Large intestine (tissue), 3 donors: ENCODE data around the gene MMEL1. TPM values are rescaled to one million over a fixed set of nuclear protein-coding genes. Genes with fewer than 3 reads are reported as not detected.
"Not testable (repeated sequence)": the region's sequence is repeated elsewhere in the genome, so short reads cannot be mapped to it uniquely, and the experiment has no call there.

ENCODE experiments used
- DNase-seq, 2 donors: peaks; one replicate each; pipeline versions ENCODE4 v3.0.0 to v3.0.0-alpha.2; 2013
- H3K27ac ChIP-seq: one replicate; pipeline ENCODE4 v1.5.1; 2013; ENCODE audit warnings: low read length
- H3K27me3 ChIP-seq: 2 replicates; pipeline ENCODE4 v1.6.1; 2013; ENCODE audit warnings: low read length; ENCODE audit not compliant: control insufficient read depth, insufficient read depth
- H3K36me3 ChIP-seq: 2 replicates; pipeline ENCODE4 v1.6.1; 2013; ENCODE audit warnings: low read length; ENCODE audit not compliant: control insufficient read depth, insufficient read depth
- H3K4me1 ChIP-seq: one replicate; pipeline ENCODE4 v1.6.1; 2013; ENCODE audit warnings: low read length; ENCODE audit not compliant: control insufficient read depth, insufficient read depth
- H3K4me3 ChIP-seq: one replicate; pipeline ENCODE4 v1.5.1; 2013; ENCODE audit warnings: low read length
- H3K9me3 ChIP-seq: one replicate; pipeline ENCODE4 v1.6.1; 2013; ENCODE audit warnings: mild to moderate bottlenecking, low read depth, low read length, moderate library complexity; ENCODE audit not compliant: control insufficient read depth
- WGBS: methylation state at CpG from one replicate; pipeline ENCODE4 v1.1.5; 2013; ENCODE audit warnings: low lambda C conversion rate; ENCODE audit not compliant: insufficient coverage; 5-methylcytosine and 5-hydroxymethylcytosine counted together
- polyA plus RNA-seq: library from polyadenylated mRNA; unstranded; fragments of 120-200 nt; gene quantifications from one replicate; pipeline ENCODE4 v1.2.1, GENCODE V29; 2013

MMEL1 gene
- polyA plus RNA-seq, 1 donor, result 14.3 TPM

DNA sequence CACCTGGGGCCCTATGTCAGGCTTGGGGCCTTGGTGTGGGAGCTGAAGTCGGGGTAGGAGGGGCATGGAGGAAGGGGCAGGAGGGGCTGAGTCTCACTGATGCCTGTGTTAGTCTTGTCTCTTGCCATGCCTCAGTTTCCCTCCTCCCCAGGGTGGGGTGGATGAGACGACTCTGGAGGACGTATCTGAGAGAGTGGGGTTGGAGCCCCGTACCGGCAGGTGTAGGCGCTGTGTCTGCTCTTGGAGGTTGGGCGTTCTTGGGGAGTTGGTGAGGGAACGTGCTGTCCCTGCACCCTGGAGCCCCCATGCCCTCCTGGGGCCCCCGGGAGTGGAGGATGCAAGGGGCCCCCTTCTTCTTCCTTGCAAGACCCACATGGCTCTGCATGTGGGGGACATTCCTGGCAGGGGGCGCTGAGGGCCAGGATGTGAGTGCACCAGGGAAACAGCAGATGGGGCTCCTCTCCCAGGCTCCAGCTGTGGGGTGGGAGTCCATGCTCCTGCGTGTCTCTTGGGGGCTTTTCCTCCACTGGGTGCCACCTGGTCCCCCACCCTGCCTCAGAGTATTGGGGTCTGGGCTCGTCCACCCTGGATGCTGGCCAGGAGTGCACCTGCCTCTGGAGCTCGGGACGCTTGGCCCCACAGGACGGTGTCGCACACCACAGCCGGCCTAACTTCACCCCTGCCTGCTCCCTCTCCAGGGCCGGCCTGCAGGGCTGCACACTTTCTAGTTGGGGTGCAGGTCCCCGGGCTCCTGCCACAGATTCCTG is 78.0 kb downstream of the MMEL1 start:
- H3K4me3 ChIP-seq, result peak overlapping the region; percentile 83
- peak overlapping the region; percentile 98 for H3K27ac ChIP-seq
- no peaks in the 10 kb centered on the region for H3K9me3 ChIP-seq
- H3K4me1 ChIP-seq, result peaks cover 43% of the 10 kb centered on the region
- WGBS, result no CpG with 5 or more reads among the region's 19 CpGs
- H3K27me3 ChIP-seq, result no peaks in the 10 kb centered on the region
- peak; percentile 38 to 71 for DNase-seq
- H3K36me3 ChIP-seq, result peaks cover 23% of the 10 kb centered on the region

DNA sequence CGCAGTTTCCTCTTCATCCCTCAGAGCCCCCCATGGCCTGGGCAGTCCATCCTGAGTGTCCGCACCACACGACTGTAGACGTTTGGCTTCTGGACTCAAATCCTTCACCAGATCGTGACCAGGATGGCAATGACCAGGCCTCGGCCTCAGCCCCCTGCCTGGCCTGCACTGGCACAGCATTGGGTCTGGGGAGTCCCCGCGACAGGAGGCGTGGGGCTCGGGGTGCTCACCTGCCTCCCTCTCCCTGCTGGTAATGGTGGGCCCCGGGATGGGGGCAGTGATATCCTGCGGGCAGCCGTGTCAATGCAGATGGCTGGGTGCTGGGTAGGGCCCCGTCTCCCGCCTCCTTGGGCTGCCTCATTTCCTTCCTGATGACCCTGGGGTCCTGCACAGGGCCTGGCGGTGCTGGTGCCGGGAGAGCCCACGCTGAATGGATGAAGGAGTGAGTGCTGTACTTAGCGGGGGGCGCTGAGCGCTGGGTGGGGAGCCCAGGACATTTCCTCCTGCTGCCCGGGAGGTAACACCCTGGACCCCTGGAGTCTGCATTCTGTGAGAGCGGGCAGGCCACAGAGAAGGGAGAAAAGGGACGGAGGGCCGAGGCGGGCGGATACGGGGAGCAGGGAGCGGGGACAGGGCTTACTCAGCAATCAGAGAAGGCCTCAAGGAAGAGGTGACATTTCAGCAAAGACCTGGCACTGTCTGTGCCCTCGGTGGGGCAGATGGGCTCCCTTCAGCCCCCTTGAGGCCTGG is 78.8 kb downstream of the MMEL1 start:
- DNase-seq, result no peak

DNA sequence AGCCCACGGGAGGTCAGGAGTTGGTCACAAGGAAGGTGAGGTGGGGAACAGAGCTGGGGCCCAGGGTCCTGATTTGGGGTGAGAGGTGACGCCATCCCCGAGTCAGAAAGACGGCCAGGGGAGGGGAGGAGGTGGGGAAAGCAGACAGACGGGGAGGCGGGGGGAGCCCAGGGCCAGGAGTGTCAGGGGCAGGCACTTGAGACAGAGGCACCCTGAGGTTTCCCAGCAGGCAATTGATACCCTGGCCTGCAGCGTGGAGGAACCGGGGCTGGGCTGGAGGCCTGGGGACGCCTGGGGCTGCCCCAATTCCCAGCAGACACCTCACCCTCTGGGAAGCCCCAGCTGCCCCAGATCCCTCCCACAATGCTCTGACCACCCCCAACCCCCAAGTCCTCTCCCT is 79.7 kb downstream of the MMEL1 start:
- not testable (repeated sequence) for H3K27ac ChIP-seq, H3K9me3 ChIP-seq, DNase-seq, H3K36me3 ChIP-seq, H3K4me3 ChIP-seq, H3K27me3 ChIP-seq
- peaks cover 40% of the 10 kb centered on the region for H3K4me1 ChIP-seq
- WGBS, result no CpG with 5 or more reads among the region's 9 CpGs

More for the DNA sequence above, 78.8 kb downstream of the MMEL1 start:
- WGBS, result no CpG with 5 or more reads among the region's 30 CpGs
- peaks cover 40% of the 10 kb centered on the region for H3K4me1 ChIP-seq
- no peak overlapping the region for H3K4me3 ChIP-seq
- peak overlapping the region; percentile 98 for H3K27ac ChIP-seq
- H3K9me3 ChIP-seq, result no peaks in the 10 kb centered on the region
- H3K36me3 ChIP-seq, result peaks cover 16% of the 10 kb centered on the region
- H3K27me3 ChIP-seq, result no peaks in the 10 kb centered on the region

DNA sequence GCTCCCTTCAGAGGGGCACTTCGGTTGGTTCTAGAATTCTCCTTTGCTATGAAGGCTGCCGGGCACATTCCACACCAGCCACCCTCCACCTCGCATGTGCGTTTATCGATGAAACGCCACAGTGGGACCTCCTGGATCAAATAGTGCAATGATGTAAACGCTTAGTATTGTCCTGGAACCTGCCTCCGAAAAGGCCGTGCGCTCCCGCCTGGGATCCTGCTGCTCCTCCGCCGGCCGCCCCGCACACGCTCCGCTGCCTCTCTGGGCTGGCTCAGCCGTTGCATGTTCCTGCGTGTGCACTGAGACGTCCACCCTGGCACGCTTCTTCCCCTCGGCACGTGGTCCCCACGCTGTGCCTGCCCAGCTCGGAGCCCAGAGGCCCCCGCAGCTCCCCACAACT is 80.6 kb downstream of the MMEL1 start:
- H3K27ac ChIP-seq, result no peak overlapping the region
- peaks cover 42% of the 10 kb centered on the region for H3K4me1 ChIP-seq
- no peaks in the 10 kb centered on the region for H3K9me3 ChIP-seq
- no CpG with 5 or more reads among the region's 26 CpGs for WGBS
- peaks cover 3% of the 10 kb centered on the region for H3K36me3 ChIP-seq
- no peak overlapping the region for H3K4me3 ChIP-seq
- DNase-seq, result no peak
- H3K27me3 ChIP-seq, result no peaks in the 10 kb centered on the region

DNA sequence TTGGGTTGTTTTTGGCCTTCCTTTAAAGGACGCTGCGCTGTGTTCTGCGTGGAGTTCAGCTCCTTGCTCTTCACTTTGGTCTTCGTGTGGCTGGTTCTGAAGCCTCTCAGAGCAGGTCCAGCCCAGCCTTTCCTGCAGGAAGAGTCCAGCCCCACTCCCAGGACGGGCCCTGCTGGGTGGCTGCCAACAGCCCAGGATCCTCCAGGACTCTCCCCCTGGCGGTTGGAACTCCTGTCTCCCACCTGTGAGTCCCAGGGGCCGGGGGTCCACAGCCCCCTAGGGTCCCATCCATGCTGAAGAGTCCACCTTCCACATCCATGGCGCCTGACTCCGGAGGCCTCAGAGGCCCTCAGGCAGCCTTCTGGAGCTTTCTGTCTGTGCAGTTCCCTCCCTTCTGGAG is 81.3 kb downstream of the MMEL1 start:
- not testable (repeated sequence) for H3K27ac ChIP-seq, H3K36me3 ChIP-seq, DNase-seq, H3K4me3 ChIP-seq, H3K27me3 ChIP-seq, H3K9me3 ChIP-seq
- WGBS, result no CpG with 5 or more reads among the region's 9 CpGs
- H3K4me1 ChIP-seq, result peaks cover 48% of the 10 kb centered on the region

DNA sequence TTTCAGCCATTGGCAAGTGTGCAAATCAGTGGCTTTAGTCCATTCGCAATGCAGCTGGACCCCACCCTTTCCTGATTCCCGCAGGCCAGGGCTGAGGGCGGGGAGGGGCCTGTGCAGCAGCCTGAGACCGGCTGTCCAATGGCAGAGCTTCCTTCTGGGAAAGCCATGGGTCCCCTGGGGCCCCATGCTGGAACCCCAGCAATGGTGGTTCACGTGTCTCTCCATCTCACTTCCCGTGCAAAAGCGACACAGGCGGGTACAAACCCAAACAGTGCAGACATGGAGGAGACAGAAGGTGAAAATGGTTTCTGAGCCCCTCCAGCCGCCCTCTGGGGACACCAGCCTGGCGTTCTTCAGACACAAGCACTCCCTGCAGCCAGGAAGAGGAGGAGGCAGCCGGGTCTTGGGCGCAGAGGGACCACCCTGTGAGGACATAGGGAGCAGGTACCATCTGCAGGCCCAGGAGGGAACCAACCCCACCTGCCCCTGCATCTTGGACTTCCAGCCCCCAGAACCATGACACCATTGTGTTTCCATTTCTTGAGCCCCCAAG is 82.4 kb downstream of the MMEL1 start:
- peaks cover 52% of the 10 kb centered on the region for H3K4me1 ChIP-seq

DNA sequence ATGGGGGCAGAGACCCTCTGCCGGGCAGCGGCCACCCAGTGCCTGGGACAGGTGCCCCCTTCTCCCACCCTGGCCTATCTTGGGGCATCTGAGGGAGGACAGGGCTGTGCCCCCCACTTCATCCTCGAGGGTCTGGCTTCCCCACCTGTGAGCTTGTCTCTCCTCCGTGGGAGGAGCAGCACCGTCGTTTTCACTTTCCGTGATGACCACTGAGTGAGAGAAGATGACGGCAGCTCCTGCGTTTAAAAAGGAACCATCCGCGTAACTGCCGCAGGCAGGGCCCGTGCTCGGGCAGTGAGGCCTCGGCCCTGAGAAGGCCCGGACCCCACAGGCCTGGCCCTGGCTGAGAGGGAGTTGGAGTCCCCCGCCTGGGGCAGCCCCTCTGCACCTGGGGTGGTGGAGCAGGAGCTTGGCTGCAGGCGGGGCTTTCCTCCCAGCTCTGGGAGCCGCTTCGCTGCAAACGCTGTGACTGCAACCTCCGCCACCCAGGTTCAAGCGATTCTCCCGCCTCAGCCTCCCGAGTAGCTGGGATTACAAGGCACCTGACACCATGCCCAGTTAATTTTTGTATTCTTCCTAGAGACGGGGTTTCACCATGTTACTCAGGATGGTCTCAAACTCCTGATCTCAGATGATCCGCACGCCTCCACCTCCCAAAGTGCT is 83.3 kb downstream of the MMEL1 start:
- WGBS, result no CpG with 5 or more reads among the region's 28 CpGs
- peak overlapping the region; percentile 92 for H3K27ac ChIP-seq
- not testable (repeated sequence) for DNase-seq, H3K27me3 ChIP-seq, H3K9me3 ChIP-seq, H3K4me3 ChIP-seq, H3K36me3 ChIP-seq
- peaks cover 52% of the 10 kb centered on the region for H3K4me1 ChIP-seq

More for the DNA sequence above, 82.4 kb downstream of the MMEL1 start:
- not testable (repeated sequence) for H3K4me3 ChIP-seq, H3K27me3 ChIP-seq, H3K9me3 ChIP-seq, DNase-seq, H3K27ac ChIP-seq, H3K36me3 ChIP-seq
- no CpG with 5 or more reads among the region's 12 CpGs for WGBS

DNA sequence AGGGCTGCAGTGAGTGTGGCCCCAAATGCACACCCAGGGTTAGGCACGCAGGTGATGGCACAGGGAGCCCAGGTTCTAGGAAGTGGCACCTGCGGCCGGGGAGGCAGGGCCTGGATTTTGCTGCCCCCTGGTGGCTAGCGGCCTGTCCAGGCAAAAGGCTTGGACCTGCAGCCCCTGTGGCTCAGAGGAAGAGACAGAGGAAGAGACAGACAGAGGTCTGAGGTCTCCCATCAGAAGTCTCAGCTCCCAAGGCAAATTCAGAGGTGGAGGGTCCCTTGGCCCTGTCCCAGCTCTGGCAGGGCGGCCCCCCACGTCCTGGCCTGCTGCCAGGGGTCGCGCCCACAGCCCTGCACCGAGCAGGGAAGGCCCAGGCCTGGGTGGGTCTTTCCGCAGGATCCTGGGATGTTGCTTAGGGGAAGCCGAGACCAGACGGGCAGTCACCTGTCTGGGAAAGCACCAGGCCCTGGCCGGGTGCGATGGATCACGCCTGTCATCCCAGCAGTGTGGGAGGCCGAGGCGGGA is 84.7 kb downstream of the MMEL1 start:
- peaks cover 3% of the 10 kb centered on the region for H3K36me3 ChIP-seq
- H3K4me3 ChIP-seq, result no peak overlapping the region
- H3K9me3 ChIP-seq, result no peaks in the 10 kb centered on the region
- peaks cover 58% of the 10 kb centered on the region for H3K4me1 ChIP-seq
- H3K27ac ChIP-seq, result peak overlapping the region; percentile 92
- DNase-seq, result peak; percentile 71 to 78
- no CpG with 5 or more reads among the region's 17 CpGs for WGBS
- no peaks in the 10 kb centered on the region for H3K27me3 ChIP-seq

DNA sequence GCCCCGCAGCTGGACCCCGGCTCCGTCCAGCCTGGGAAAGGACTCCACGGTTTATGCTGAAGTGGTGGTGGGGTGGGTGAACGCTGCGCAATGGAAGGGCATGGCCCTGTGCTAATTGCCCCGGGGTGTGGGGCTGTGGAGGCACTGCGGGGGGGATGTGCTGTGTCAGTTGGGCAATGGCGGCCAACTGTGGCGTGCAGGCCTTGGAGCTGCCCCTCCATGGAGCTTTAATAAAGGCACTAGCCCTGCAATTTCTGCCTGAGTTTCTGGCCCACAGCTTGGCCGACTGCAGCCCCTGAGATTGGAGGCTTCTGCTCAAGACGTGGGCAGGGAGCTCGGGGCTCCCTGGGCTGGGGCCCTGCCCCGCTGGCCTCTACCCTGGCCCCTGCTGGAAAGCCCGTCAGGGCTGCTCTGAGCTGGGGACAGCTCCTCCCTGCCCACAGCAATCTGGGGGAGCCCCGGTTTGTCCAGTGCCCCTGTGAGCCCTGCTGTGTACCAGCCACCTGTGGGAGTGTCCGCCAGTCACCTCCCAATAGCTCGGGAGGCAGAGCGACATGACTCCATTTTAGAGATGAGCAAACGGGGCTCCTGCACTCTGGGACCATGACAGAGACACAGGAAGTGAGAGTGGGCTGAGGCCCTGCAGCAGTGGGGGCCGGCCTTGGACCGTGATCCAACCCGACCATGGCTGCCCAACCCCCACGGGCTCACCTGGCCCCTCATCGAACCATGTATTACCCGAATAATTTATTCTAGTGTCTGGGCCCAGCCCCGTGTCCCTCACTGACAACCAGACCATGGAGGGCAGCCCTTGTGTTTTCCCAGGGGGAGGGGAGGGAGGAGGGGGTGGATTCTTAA is 85.4 kb downstream of the MMEL1 start:
- Histone ChIP-seq H3K4me1 (peaks cover 63% of the 10 kb centered on the region), H3K4me3 (peak overlapping the region; percentile 39), H3K36me3 (peaks cover 3% of the 10 kb centered on the region), H3K9me3 (no peaks in the 10 kb centered on the region), H3K27ac (peak overlapping the region; percentile 92), H3K27me3 (no peaks in the 10 kb centered on the region)
- DNase-seq, result peak in 1 of 2 donors; percentile 63
- no CpG with 5 or more reads among the region's 27 CpGs for WGBS
